Prostate gland (tissue), 2 donors: ENCODE data around the gene TCP11L2.

Experiments
- CTCF ChIP-seq, 4 experiments: fragments of 200-600 bp in 2 of 4; fragments of 450-650 bp in 2 of 4; sonication (generic) in 2 of 4; IDR thresholded peaks; 1 replicate in 3 of 4; 2 replicates in 1 of 4; pipeline ENCODE4 v1.5.1; 2016 to 2019; ENCODE audit warnings: antibody characterized with exemption in 4 of 4, mild to moderate bottlenecking in 2 of 4, moderate library complexity in 2 of 4
- POLR2A ChIP-seq: fragments of 450-650 bp; IDR thresholded peaks from one replicate; pipeline ENCODE4 v1.6.1; 2016; ENCODE audit warnings: antibody characterized with exemption, mild to moderate bottlenecking
- POLR2AphosphoS5 ChIP-seq: sonication (generic); formaldehyde crosslinking; IDR thresholded peaks from one replicate; pipeline ENCODE4 v1.6.1; 2017; ENCODE audit warnings: antibody characterized with exemption

GRCh38 chr12:106331599-106331998 lies 29.1 kb downstream of the TCP11L2 start:
- TF ChIP-seq POLR2A, result no peak
- no peak for TF ChIP-seq POLR2AphosphoS5
- no peak for TF ChIP-seq CTCF (IDR thresholded peaks at IDR 0.05)
